NCI-H524 (cell line): ENCODE data around the gene SHROOM4.

ENCODE experiments used
- DNase-seq, 2 experiments: peaks; one replicate each; lab custom pipeline; 2025; lab: John Stamatoyannopoulos, UW

SHROOM4 gene

DNA sequence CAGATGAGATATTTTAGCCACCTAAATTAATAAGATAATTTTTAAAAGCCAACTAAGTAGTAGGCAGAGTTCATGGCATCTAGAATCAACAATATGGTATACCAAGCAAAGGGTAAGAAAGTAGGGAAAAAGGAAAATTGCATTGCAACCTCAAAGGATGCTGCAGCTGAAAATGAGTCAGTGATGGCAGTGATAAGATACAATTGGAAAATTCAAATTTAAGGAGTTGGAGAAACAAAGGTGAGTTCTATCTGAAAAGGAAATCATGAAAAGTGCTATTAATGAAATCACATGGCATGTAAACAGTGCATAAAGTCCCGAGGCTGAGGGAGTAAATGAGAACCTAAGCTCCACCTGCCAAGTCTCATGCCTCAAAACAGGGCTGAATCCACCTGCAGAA, 33.9 kb downstream of the SHROOM4 start:
- no peak for DNase-seq

DNA sequence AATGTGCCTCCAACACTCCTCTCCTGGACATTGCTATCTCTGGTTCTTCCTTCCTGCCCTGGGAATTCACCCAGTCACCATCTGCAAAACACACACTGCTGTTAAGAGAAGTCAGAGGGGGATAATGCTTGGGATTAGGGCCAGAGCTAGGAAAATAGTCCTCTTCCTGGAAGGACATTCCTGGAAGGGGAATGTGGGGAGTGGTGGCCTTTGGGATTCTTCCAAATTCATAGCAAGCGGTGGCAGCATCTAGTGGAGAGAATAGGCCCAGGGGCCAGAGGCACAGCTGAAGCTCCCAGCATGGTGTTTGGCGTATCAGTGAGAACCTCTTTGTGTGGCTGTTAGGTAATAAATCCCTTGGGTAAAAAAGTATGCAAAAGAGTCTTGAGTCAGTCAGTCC, 34.3 kb downstream of the SHROOM4 start:
- no peak for DNase-seq

DNA sequence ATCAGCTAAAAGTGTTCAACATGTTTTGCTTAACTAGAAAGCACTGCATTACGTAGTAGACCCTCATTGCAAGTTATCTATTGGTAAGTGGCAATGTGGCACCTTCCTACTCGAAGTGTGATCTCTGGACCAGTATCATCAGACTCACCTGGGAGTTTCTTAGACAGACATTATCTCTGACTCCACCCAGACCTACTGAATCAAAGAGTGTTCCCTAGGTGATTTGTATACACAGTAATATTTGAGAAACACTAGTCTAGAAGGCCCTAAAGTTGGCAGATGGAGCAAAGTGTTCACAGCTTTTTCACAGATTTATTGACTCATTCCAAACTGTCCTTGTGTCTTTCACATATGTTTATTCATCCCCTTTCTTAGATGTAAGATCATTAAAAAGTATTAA, 35.7 kb downstream of the SHROOM4 start:
- no peak for DNase-seq

DNA sequence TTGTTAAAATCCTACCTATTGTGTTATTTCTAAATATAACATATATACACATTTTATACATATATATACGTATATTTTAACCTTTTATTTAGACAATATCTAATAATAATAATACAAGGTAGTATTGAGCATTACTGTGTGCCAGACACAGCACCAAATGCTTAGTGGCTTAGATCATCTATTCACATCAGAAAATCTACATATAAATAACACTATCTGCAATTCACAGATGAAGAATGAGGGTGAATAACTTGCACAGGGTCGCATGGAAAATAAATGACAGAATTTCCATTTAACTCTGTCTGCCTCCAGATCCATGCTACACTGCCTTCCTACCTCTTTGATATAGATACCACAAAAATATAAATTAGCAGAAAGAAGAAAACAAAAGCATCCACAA, 37.7 kb downstream of the SHROOM4 start:
- DNase-seq = no peak

DNA sequence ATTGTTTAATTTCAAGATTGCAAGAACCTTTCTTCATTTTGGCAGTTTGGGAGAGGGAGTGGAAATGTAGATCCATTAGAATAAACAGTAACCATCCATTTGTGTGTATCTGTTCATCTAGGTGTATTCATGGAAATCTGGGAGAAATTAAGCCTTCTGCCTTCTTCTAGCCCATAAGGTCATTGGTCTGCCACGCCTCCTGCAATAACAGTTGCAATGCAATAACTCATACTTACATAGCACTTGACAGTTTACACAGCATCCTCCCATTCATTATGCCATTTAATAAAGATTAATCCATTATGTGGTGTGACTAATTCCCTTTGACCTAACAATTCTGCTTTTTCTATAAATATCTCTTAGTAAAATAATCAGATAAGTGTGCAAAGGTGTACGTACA, 42.6 kb downstream of the SHROOM4 start:
- DNase-seq = no peak

DNA sequence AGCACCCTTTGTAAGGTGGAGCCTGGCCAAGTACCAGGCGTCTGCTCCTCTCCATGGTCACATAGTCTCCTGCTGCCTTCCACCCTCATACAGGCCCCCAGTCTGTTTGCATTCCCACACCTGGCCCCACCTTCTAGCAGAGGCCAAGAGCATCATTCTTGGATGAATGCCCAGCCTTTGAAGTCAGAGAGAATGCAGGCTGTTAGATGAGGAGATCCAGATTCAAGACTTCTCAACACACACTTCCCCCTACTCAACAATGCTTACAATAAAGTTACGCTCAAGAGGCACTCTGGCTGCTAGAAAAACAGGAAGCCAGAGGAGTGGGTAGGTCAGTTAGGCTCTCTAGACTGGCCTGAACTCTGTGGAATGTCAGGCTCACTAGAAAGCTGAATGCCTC, 43.3 kb downstream of the SHROOM4 start:
- DNase-seq = no peak

DNA sequence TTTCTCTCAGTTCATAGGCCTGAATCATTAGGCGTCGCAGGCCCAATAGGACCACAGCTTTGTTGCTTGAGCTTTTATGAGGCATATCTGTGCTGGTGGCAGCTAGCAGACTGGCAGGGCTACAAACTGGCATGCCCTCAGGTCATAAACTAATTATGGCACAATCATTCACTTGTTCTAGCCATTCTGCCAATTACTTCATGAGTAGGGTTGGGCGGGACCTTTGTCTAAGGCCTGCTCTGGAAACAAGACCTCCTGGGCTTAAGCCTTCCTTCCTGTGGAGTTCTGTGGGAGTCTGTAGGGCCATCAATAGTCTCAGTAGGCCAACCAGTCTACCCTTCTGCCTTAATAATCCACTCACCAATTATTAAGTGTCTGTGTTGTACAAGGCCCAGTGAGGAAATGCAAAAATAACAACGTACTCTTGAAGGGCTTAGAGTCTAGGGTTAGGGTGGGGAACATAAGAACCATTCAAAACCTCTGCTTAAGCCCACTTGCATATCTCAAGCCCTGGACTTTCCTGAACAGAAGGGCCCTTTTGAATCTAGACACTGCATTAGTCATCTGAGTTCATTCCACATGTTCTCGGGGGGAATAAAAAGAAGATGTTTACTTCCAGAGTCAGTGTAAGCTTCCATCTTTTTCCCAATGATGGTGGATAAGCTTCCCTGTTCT, 44.5 kb downstream of the SHROOM4 start:
- DNase-seq = no peak

DNA sequence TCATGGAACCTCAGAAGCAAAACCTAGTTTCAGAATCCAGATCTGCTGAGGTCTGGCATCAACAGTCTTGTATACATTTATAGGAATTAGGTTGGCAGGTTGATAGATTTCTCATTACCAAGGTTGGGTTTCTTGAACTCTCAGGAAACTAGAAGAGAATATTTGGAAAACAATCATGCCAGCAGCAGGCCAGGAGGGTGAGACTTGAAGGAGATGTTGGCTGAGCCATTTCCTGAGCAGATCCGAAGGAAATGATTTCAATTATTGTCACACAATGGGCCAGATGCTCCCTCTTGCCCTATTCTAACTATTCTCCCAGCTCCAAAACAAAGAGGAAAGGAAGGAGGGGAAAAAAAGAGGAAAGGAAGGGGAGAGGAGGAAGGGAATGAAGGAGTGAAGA, 45.2 kb downstream of the SHROOM4 start:
- DNase-seq = no peak

DNA sequence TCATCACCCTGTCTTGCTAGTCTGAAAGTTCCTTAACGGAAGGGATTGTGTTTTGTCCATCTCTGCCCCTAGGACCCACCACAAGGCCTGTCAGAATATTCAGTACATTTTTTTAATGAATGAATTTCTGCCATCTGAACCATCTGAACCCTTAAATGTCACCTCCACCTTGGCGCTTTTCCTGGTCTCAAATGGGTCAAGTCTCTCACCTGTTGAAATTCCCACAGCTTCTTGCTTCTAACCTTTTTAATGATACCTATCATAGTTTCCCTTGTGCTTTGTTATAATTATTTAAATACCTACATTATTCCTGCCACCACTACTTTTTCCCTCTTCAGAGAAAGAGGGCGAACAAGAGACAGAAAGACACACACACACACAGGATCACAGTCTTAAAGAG, 48.0 kb downstream of the SHROOM4 start:
- DNase-seq = no peak

DNA sequence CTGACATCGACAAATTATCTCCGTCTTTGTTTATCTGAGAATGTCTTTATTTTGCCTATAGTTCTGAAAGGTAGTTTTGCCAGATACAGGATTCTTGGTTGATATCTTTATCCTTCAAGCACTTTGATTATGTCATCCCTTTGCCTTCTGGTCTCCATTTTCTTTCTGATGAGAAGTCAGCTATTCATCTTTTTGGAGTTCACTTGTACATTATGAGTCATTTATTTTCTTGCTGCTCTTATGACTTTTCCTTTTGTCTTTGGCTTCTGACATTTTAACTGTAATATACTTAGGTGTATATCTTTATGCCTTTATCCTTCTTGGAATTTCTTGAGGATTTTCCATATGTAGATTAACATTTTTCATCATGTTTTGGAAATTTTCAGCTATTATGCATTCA, 51.4 kb downstream of the SHROOM4 start:
- no peak for DNase-seq

DNA sequence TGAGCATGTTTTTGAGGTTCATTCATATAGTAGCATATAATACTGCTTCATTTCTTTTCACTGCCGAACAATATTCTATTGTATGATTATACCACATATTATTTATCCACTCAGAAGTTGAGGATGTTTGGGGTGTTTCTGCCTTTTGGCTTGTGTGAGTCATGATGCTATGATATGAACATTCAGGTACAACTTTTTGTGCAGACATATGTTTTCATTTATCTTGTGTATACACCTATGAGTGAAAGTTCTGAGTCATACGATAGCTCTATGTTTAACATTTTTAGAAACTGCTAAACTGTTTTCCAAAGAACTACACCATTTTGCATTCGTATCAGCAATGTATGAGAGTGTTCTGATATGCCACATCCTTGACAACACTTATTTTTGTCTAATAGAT, 57.7 kb downstream of the SHROOM4 start:
- DNase-seq = no peak

DNA sequence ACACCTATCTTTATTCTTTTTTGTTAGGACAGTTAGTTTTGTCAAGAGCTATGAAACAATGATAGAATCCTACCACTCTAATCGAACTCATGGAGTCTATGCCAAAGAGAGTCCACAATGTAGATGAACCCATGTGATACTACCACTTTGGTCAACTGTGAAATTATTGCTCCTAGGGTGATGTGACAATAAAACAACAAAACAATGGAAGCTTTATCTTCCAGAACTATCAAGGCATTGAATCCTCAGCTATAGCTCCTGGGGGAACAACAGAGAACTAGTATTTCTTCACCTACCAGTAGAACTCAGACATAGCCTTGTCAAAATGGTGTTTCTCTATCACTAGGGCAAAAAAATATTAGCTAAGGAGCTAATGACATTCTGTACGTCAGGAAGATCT, 62.9 kb downstream of the SHROOM4 start:
- no peak for DNase-seq

DNA sequence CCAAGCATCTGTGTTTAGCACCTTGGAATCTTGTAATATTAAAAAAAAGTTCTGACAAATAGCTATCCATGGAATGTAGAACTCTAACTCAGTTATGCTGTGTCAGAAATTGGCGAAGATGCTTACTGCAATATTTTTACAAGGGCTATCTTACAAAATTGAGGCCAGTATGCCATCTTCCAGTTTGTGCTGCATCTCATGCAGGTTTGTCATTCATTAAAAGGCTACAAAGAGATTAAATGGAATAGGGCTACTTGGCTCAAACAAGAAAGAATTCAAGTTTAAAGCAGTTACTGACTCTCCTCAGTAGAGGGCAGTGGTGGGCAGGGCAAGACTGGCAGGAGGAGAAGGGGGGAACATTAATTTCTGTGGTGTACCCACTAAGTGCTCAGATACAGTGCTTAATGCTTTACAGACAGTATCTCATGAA, 66.5 kb downstream of the SHROOM4 start:
- peak in 1 of 2 experiments; percentile 7 for DNase-seq

DNA sequence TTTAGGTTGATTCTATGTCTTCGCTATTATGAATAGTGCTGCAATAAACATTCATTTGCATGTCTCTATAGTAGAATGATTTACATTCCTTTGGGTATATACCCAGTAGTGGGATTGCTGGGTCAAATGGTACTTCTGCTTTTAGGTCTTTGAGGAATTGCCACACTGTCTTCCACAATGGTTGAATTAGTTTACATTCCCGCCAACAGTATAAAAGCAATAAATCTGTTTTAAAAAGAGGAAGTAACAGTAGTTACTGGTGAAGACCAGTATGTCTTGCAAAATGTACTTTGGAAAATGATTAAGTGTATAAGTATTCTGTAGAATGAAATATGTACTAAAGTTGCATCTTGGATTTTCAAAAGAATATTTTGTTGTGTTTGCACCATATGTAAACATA, 77.3 kb downstream of the SHROOM4 start:
- DNase-seq = no peak

DNA sequence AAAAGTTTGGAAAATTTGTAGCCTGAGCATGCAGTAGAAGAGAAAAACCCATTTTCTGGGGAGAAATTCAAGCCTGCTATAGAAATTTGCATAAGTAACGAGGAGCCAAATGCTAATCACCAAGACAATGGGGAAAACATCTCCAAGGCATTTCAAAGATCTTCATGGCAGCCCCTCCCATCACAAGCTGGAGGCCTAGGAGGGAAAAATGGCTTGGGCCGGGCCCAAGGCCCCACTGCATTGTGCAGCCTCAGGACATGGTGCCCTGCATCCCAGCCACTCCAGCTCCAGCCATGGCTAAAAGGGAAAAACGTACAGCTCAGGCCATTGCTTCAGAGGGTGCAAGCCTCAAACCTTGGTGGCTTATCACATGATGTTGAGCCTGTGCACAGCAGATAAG, 87.7 kb downstream of the SHROOM4 start:
- no peak for DNase-seq

DNA sequence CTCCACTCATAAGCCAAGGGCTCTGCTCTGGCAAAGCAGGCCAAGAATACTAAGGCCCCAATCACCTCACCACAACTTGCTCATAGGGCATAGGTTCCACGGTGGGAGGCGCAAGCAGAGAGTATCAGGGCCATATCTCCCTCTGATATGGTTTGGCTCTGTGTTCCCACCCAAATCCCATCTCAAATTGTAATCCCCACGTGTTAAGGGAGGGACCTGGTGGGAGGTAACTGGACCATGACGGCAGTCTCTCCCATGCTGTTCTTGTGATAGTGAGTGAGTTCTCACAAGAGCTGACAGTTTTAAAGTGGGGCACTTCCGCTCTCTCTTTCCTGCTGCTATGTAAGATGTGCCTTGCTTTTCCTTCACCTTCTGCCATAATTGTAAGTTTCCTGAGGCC, 88.7 kb downstream of the SHROOM4 start:
- no peak for DNase-seq

DNA sequence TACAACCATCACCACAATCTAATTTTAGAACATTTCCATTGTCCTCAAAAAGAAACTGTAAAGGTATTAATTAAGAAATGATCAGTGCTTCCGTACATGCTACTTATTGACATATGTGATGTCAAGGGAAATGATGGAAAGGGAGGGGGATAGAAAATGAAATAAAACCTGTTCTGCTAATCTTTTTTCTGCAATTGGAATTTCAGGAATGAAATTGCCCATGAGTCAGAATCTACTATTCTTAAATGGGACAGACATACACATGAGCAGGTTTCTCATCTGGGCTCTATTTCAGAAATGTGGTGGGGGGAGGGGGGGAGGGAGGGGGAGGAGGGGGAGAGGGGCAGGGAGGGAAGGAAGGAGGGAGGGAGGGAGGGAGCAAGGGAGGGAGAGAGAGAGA, 91.0 kb downstream of the SHROOM4 start:
- no peak for DNase-seq

DNA sequence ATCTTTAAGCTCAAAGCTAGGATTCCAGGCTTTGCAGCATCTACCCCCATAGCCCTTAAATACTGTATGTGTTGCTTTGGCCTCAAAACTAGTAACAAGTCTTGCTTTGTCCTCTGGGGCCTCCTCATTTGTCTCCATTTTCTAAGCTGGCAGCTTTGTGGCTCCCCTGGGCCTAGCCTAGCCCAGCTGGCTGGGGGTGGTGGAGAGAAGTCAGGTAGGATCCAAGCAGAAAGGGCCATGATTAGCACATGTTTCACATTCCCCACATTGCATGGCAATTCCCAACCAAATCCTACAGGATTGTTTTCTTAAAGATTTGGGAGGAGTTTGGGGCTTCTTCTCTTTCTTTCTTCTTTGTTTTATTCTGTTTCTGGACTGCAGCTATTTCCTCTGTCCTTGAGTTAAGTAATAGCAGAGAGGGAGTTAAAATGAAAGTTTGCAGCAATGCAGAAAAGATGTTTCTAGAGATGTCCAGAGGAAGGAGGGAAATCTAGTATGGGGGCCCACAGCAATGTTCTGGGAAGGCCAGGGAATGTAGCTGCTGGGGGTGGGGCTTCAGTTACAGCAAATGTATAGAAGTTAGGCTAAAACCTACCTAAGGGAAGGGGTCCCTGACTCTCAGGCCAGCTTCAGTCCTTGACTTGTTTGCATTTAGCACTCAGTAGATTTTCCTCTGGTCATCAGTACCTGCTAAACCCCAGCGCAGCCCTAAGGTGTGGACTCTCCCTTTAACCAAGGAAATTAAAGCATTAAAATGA, 92.1 kb downstream of the SHROOM4 start:
- DNase-seq = no peak

DNA sequence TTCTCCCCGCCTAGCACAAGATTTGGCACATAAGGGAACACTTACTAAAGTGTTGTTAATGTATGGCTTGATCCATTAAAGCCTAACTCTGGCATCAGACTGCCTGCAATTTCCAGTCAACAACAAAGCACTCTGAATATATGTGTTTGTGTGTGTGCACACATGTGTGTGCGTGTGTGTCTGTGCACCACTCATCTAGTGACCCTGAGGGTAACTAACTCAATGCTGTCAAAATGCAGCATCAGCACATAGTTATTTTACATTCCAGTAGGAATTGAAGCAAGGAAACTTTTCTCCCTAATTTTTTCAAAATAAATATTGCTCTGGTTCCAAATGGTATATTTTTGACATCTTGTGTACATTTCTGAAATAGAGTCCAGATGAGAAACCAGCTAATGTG, 94.4 kb downstream of the SHROOM4 start:
- no peak for DNase-seq

DNA sequence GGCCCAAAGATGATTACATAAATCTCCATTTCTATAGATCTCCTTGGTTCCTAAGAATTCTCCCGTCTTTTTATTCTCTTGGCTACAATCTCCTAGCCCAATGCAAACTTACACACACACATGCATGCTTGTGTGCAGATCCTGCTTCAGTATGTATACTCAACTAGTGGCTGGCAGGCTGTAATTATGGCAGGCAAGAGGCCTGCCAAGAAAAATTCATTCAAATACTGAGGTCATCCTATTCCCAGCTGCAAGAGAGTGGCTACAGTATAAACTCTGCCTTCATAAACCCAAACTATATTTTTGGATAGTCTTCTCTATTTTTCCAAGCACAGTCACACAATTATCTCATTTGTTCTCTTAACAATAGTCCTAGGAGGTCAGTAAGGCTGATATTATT, 95.2 kb downstream of the SHROOM4 start:
- DNase-seq = no peak

DNA sequence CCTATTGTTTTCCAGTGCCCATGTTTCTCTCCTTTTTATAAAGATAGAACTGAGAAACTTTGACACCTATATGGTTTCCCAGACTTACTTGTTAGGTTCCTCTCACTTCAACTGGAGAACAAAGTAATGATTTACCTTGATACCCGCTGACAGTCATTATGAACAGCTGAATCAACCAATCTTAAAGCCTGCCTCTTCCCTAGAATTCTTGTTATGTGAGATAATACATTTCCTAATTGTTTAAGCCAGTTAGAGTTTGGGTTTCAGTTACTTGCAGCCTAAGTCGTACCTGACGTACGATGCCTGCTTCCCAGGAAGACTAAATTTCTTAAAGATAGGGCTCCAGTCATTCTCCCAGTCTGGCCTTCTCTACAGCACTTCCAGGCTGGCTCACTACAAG, 97.3 kb downstream of the SHROOM4 start:
- no peak for DNase-seq

DNA sequence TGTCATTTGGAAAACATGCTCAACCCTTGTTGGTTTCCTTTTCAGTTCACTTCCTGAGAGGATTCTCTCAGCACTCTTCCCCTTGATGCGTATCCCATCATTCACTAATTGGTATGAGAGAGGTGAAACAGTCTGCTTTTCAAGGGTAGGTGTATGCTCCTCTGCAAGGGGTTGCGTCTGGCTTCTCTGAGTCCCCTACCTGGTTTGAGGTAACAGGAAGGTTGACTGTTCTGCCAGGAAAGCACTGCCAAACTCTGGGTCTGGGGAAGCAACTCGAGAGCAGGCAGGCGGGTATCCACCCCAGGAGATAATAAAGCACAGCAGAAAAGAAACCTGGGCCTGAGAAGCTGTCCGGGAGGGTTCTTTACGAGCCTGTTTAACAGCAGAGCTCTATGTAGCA, 101.2 kb downstream of the SHROOM4 start:
- DNase-seq = no peak

DNA sequence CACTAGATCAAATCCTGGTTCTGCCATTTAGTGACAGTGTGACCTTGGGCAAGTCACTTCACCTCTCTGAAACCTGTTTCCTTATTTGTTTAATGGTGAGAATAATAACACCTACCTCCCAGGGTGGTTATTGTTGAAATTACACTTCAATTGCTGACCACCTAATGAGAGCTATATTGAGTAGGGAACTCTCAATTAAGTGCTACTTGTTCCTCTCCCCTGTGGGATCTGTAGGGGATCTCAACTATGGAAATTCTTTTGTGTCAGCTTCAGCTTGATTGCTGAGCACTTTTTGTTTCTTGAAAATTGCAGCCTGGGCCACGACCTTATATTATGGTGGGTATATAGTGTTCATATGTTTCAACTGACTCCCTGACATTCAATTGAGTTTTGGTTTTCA, 102.1 kb downstream of the SHROOM4 start:
- DNase-seq = no peak
